ENCODE data around the gene DES. TPM values are rescaled to one million over a fixed set of nuclear protein-coding genes. Genes with fewer than 3 reads are reported as not detected.

The DES gene
- total and polyA plus RNA-seq, 2 donors (not counting 3 experiments of a cell fraction or from before 2014, with no cell fraction given): not detected

- H3K9me1 ChIP-seq (replicated peaks; ENCODE audit: control insufficient read depth, extremely low read depth, insufficient read depth, low read length): no peaks in the 10 kb centered on the region
- no peak for FAIRE-seq
- H3K36me3 ChIP-seq (ENCODE audit: control insufficient read depth in 2 of 2, extremely low read depth in 1 of 2, insufficient read depth in 2 of 2, low read length in 2 of 2): no peaks in the 10 kb centered on the region
- dilution Hi-C loops (cut with MboI; ENCODE audit: extremely low pct_ligation_motif_present, low sequenced_read_pairs): no loop called here
- no TSS peak for BruUV-seq (replicated peaks)
- no peaks in the 10 kb centered on the region for H4K20me1 ChIP-seq (replicated peaks; ENCODE audit: control insufficient read depth, extremely low read depth, insufficient read depth, low read length)
- TF ChIP-seq FOS (IDR thresholded peaks at IDR 0.05; ENCODE audit: borderline replicate concordance, insufficient read depth, low read length): no peak
- no peak for TF ChIP-seq JUN (IDR thresholded peaks at IDR 0.05; ENCODE audit: borderline replicate concordance, insufficient read depth, insufficient read length, low read depth)
- TF ChIP-seq CTCF (IDR thresholded peaks at IDR 0.05; ENCODE audit: extremely low read depth in 1 of 2, insufficient read depth in 1 of 2, low read depth in 1 of 2, low read length in 2 of 2): no peak
- no peak for TF ChIP-seq GATA2 (IDR thresholded peaks at IDR 0.05; ENCODE audit: insufficient read depth, insufficient read length, low read depth, low read length)
- TF ChIP-seq EZH2 (IDR thresholded peaks at IDR 0.05; ENCODE audit: borderline replicate concordance, low read depth, low read length, severe bottlenecking): no peak
- TF ChIP-seq POLR2AphosphoS5 (IDR thresholded peaks at IDR 0.05; ENCODE audit: insufficient read depth, low read depth, low read length): no peak
- TF ChIP-seq MYC (IDR thresholded peaks at IDR 0.05; ENCODE audit: low read depth, low read length): no peak
- no peak for TF ChIP-seq MAX (IDR thresholded peaks at IDR 0.05; ENCODE audit: insufficient read depth, insufficient read length)
- TF ChIP-seq POLR2A (IDR thresholded peaks at IDR 0.05; ENCODE audit: low read depth, low read length): no peak
- CTCF ChIA-PET: interaction anchor here (5.6 to 5.7 kb wide), 2 partner anchors 10 to 128 kb away, joined by 50 to 329 read pairs; partner anchors contain the start of gene DNPEP
- H3K4me3 ChIP-seq (replicated peaks in 1 of 3; ENCODE audit: insufficient read depth in 1 of 3, low read depth in 1 of 3, low read length in 3 of 3): no peak overlapping the region
- no peaks in the 10 kb centered on the region for H3K4me1 ChIP-seq (ENCODE audit: control insufficient read depth, extremely low read depth, insufficient read depth, low read length)
- no peak for DNase-seq (ENCODE audit: low read depth, low spot score)
- no peak overlapping the region for H3K27ac ChIP-seq (ENCODE audit: insufficient read depth, low read depth, low read length)
- H3K9ac ChIP-seq (replicated peaks; ENCODE audit: extremely low read depth, insufficient read depth, low read length): no peak overlapping the region
- H2AFZ ChIP-seq (ENCODE audit: low read depth, low read length): no peak overlapping the region
- no peaks in the 10 kb centered on the region for H3K9me3 ChIP-seq (replicated peaks; ENCODE audit: control insufficient read depth, insufficient read depth, low read length)
- intact Hi-C loops (cut with micrococcal nuclease): no loop called here
- no peaks in the 10 kb centered on the region for H3K79me2 ChIP-seq (ENCODE audit: control insufficient read depth, insufficient read depth, low read length)
- peaks cover 0 to 2% of the 10 kb centered on the region in 2 experiments for H3K27me3 ChIP-seq (ENCODE audit: control insufficient read depth in 2 of 2, insufficient read depth in 2 of 2, low read length in 2 of 2)
- POLR2A ChIA-PET: no interaction called here
- H3K4me2 ChIP-seq (ENCODE audit: insufficient read depth, low read length): no peak overlapping the region
Observed at GRCh38 chr2:219400562-219400961, 17.6 kb upstream of the DES start.
